GM15510 (cell line): ENCODE results near the gene MKNK2.

Experiments
- POLR2A ChIP-seq: IDR thresholded peaks from 3 replicates; pipeline ENCODE4 v1.6.1; 2011; ENCODE audit warnings: borderline replicate concordance; ENCODE audit not compliant: insufficient read length; ENCODE audit errors: extremely low read depth

MKNK2 gene

DNA sequence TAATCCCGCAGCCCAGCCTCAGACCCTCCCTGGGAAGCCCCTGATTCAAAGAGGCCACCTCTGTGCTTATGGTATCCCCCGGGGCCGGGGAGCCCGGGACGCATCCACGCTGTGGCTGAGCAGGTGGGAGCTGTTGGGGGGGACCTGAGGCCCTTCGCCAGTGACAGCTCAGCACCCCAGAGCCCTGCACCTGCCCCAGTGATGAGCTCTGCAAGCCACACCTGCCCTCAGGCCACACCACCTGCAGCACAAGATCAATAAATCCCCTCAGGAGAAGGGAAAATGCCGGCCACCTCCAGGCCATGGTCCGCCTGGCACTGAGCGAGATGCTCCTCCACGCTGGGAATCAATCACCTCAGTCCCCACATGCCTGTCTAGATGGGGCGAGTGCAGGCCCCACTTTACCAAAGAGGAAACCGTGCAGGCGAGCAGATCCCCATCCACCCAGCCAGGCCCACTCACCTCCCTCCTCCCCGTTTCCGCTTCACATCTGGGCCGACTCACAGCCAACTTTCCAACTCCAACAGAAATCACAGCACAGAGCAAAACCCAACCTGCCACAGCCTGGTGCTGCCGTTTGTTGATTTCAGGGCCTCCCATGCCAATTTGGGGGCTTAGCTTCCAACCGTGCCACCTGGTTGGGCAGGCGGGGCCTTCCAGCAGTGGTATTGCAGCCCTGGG is 32.3 kb upstream of the MKNK2 start:
- TF ChIP-seq POLR2A, result peak; percentile 62

DNA sequence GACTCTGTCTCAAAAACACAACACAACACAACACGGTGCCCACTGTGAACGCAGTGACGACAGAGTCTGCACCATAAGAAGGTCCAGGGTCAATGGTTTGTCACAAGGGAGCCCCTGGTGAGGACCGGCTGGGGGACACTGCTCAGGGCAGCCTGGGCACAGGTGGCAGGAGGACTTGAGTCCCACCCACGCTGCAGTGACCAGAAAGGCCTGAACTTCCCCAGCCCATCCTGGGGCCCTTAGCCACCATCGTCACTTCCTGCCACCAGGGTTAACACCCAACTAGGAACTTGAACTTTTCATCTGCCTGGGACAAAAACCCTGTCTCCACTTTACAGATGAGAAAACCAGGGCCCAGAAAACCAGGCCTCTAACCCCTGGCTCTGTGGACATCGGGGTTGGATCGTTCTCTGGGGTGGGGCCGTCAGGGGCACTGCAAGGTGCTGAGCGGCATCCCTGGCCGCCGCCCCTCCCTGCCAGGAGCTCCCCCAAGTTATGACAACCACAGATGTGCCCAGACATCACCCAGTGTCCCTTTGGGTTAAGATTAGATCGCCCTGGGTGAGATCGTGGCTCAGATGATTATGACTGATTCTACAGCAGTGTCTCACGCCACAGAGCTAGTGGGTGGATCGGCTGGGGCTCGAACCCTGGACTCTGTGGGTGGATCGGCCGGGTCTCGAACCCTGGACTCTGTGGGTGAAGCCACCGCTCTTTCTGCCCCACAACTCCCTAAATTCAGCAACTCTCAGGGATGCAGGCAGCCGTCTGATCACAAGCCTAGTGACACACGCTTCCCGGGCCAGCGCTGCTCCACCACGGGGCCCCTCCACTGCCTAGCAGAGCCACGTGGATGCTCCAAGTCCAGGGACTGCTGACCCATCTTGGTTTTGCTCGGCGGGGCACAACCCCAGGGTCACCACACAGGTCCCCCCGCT is 31.1 kb upstream of the MKNK2 start:
- peak; percentile 40 for TF ChIP-seq POLR2A

DNA sequence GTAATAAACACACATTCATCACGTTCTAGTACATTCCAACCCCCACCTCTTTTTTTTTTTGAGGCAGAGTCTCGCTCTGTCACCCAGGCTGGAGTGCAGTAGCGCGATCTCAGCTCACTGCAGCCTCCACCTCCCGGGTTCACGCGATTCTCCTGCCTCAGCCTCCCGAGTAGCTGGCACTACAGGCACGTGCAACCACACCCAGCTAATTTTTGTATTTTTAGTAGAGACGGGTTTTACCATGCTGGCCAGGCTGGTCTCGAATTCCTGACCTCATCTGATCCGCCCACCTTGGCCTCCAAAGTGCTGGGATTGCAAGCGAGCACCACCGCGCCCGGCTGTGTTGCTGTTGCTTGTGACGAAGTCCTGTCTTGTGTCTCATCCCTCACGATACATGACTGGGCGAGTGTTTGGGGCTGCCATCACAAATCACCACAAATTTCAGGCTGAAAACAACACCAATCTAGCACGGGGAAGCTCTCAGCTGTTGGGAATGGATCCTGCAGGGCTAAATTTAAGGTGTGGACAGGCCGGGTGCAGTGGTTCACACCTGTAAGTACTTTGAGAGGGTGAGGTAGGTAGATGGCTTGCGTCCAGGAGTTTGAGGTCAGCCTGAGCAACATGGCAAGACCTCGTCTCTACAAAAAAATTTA is 29.4 kb upstream of the MKNK2 start:
- TF ChIP-seq POLR2A, result no peak

DNA sequence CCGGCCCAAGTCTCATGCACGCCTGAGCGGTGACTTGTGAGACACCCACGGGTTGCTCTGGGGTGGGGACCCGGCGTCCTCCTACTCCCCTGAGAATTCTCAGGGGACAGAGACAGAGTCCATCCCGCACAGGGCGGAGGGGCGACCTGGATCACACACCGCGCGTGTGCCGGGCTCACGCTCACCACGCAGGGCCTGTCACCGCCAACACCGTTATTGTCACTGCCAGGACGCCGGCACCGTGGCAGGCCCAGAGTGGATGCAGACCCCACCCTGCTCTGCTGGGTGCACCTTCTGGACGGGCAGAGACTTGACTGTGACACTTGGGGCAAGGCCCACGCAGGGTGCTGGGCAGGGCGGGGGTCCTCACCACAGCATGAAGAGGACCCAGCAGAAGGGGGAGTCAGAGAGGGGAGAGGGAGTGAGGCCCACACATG is 28.8 kb upstream of the MKNK2 start:
- no peak for TF ChIP-seq POLR2A

DNA sequence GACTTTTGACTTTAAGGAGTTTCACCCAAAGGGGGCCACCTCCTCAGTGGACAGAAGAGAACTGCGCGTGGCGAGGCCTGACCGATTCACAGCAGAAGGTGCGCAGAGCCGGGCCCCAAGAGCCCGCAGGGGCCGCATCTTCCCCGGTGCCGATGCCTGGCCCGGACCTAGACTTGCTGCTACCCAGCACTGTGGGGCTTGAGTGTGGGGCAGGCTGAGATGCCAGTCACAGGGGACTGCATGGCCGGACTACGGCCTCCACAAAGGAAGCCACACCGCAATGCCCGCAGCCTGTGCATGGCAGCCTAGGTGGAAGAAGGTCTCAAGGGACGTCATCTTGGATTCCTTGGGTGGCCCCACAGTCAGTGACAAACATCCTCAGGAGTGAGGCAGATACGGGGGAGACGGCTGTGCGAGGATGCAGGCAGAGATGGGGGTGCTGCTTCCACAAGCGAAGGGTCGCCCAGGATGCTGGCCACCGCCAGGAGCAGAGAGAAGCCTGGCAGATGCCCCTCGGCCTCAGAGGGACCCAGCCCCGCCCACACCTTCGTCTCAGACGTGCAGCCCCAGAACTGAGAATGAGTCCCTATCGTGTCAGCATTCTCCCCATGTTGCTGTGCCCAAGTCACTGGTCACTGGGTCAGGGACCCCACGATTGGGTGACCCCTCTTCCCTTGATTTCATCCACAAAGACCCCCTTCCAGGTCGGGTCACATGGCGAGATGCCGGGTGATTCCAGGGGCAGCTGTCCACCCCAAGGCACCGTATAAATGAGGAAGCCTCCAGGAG is 28.2 kb upstream of the MKNK2 start:
- no peak for TF ChIP-seq POLR2A

DNA sequence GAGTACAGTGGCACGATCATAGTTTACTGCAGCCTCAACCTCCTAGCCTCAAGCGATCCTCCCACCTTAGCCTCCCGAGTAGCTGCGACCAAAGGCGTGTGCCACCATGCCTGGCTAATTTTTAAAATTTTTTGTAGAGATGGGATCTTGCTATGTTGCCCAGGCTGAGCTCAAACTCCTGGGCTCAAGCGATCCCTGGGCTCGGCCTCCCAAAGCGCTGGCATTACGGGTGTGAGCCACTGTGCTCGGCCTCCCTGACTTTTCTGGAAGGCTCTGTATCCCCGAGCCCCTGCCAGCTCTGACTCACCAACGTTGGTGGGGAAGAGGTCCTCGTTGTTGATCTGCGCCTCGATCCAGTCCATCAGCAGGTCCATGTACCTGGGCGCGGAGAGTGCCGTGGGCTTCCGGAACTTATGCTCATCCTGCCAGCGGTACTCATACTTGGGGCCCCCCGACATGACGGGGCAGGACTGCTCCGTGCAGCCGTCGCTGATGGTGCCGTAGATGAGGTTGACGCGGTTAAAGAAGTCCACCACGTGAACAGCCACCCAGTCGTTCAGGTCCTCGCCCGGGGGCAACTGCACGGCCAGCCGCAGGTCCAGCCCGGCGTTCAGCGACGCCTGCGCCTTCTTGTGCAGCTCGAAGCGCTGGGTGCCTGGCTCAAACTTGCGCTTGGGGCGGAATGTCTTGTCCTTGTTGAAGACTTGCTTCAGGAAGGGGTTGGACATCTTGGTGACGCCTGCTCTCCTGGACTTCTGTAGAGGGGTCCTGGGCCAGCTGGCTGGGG is 27.0 kb upstream of the MKNK2 start:
- TF ChIP-seq POLR2A, result no peak

DNA sequence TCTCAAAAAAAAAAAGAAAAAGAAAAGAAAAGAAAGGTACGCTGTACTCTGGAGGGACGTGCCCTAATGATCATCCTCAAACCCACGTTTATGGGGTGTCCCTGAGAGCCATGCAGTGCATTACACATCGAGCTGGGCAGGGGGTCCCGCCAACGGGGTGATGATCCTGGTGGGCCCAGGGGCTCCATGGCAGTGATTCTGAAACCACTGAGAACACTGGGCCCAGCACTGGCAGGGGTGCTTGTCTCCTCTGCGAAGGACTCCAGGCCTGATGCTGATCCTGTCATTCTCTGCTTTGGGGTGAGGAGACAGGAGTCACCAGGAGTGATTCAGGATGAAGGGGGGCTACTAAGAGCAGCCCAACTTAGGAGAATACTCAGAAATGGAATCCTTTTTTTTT is 26.4 kb upstream of the MKNK2 start:
- peak; percentile 8 for TF ChIP-seq POLR2A

DNA sequence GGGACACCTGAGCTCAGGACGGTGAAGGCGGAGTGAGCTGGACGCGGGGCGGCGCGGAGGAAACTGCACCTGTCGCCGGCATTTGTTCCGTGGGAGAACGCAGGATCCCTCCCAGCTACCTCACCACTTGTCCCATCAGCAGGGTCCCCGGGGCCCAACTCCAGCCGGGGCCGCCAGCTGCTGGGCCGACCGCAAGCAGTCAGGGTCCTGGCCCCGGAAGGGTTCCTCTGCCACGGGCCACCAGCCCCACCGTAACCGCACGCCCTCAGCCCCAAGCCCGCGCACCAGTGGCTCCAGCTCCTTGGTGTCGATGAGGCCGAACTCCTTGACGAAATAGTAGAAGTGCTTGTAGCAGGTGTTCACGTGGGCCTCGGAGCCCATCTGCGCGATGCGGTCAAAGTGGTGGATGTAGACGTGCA is 25.5 kb upstream of the MKNK2 start:
- no peak for TF ChIP-seq POLR2A

DNA sequence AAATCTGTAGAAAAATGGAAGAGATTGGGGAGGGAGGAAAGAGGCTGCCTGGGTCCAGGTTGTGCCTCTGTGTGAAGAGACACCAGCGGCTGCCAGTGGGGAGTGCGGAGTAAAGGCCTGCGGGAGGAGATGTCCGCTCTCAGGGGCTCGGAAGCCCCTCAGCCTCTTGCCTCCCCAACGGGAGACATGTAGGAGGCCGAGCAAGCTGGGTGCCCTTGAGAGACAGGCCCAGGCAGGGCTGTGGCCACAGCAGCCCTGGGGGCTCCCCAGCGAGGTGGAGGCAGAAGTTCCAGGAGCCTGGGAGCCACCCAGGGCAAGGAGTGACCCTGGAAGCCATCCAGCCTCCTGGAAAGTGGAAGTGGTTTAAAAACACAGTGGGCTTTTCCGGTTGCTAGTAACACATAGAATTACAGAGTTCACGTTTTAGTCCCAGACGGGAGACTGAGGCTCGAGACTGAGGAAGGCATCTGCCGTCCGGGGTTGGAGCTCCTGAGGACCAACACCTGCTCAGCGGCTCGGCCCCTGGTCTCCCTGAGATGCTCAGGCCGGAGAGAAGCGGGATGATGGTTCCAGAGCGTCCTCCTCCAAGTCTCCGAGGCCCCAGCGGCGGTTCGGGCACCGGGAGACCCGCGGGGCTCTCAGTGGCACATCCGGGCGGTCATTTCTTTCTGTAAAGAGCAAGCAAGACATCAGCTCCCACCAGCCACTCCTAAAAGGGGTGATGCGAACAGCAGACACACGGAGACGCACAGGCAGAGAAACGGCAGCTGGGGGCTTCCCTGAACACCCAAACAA is 21.9 kb upstream of the MKNK2 start:
- no peak for TF ChIP-seq POLR2A

DNA sequence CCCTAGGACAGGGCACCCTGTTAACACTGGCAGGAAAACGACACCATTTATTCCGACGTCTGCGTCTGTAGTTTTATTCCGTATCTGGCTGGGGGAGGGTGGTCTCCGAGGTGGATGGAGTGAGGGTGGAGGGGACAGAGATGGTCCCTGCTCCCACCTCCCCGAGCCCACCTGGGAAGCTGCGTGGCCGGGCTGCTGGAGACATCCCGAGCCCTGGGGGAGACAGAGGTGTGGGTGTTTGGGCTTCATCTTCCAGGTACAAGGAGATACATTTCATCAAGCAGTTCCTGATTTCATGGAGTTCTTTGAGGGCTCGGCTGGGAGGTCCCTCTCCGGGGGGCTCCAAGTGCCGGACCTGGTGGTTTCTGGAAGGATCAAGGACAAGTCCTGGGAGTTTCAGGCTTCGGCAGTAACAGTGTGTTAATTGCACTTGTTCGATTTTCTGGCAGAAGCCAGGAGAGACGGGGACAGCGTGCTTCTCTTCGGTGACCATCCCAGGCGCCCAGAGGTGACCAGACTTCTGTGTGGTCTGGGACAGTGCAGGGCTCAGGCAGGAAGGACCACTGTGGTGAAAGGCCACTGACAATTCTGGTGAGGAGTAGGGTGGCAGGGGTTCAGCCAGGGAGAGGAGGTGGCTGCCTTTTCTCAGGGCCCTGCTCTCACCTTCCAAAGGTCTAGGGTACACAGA is 20.1 kb upstream of the MKNK2 start:
- no peak for TF ChIP-seq POLR2A

DNA sequence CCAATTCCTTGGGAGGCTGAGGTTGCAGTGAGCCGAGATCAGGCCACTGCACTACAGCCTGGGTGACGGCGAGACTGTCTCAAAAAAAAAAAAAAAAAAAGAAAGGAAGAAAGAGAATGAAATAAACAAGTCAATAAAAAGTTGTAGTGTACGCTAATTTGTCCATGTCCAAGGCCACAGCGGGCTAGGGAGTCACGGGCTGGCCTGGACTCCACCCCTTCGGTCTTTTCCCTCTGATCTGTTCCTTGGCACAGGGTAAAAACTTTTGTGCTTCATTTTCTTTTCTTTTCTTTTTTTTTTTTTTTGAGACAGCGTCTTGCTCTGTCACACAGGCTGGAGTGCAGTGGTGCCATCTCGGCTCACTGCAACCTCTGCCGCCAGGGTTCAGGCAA is 19.4 kb upstream of the MKNK2 start:
- no peak for TF ChIP-seq POLR2A

DNA sequence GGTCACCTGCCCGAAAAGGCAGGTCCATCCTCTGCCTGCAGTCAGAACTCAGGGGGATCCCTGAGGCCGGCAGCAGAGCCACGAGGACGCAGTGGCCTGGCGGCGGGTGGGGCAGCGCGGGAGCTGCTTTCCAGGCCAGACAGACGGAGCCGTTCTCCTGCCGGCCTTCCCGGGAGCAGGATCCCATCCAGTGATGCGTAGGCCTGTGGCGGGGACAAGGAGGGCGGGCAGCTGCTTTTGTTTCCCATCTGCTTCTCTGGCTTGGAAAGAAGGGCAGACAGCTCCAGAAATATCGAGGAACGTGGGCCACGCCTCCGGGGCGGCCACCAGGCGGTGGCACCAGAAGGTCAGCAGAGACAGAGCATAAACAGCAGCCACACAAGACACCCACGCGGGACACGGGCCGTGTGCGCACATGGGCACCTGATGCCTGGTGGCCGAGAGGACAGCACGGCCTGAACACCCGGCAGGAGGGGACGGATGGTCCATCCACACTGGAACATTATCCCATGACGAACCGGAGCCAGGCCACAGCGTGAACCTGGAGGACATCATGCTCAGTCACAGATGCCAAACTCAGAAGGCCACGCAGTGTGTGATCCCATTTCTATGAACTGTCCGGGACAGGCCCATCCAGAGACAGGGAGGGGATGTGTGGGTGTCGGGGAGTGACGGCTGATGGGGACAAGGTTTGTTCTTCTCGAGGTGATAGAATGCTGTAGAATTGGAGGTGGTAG is 13.9 kb upstream of the MKNK2 start:
- TF ChIP-seq POLR2A, result no peak
